ENCODE measurements around the gene HECTD4. TPM values are rescaled to one million over a fixed set of nuclear protein-coding genes. Genes with fewer than 3 reads are reported as not detected.
"Not testable (repeated sequence)": the region's sequence is repeated elsewhere in the genome, so short reads cannot be mapped to it uniquely, and the experiment has no call there.

HECTD4 gene
- total RNA-seq, 1 donor from 2014 or later = 28.2 TPM

DNA sequence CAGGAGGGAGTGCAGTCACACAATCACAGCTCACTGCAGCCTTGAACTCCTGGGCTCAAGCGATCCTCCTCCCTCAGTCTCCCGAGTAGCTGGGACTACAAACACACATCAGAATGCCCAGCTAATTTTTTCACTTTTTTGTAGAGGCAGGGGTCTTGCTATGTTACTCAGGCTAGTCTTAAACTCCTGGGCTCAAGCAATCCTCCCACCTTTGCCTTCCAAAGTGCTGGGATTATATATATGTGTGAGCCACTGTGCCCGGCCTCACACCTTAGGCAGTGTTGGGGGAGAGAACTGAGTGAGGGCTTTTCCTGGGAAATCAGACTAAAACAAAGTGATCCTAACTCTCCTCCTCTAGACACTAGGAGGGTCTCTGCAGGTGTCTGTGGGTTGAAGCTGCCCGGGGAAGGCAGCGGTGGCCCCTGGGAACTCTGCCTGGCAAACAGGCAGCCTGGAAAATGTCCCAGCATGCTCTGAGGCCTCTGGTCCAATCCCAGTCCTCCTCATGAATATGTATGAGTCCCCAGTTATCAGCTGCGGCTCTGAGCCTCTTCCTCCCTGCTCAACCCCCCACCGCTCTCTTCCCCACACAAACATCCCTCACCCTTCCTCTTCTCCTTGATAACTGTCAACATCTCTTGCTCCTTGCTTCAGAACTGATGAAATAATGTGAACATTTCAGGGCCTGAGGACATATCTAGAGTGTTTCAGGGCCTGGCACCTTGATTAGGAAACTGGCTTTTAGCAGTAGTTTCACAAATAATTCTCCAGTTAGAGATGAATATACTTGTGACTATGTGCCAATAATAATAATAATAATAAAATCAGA is 265.8 kb downstream of the HECTD4 start:
- intact Hi-C loops (cut with DNase I) = no loop called here
- DNase-seq (ENCODE audit: low spot score) = peak; percentile 91

DNA sequence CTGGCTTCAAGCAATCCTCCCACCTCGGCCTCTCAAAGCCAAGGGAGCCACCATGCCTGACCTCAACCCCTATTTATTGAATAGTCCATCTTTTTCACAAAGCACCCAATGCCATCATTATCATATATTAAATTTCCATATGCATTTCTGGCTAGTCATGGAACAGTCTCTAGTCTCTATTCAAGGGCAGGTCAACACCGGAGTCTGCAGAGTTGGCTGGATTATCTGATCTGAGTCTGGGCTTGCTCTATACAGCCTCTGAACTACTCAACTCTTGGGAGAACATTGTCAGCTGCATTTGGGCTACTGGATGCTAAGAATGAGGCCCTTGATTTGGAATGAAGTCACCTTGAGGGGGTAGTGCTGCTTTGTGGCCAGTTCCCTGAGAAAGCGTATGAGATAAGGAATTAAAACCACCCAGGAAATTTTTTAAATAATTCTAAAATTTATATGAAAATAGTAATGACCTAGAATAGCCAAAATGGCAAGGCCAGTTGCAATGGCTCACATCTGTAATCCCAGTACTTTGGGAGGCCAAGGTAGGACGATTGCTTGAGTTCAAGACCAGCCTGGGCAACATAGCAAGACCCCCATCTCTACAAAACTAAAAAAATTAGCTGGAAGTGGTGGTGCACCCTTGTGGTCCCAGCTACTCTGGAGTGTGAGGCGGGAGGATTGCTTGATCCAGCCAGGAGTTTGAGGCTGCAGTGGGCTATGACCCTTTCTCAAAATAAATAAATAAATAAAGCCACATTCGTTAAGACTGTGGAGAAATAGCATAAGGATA is 266.8 kb downstream of the HECTD4 start:
- intact Hi-C loops (cut with DNase I) = no loop called here
- no peak for DNase-seq (ENCODE audit: low spot score)

DNA sequence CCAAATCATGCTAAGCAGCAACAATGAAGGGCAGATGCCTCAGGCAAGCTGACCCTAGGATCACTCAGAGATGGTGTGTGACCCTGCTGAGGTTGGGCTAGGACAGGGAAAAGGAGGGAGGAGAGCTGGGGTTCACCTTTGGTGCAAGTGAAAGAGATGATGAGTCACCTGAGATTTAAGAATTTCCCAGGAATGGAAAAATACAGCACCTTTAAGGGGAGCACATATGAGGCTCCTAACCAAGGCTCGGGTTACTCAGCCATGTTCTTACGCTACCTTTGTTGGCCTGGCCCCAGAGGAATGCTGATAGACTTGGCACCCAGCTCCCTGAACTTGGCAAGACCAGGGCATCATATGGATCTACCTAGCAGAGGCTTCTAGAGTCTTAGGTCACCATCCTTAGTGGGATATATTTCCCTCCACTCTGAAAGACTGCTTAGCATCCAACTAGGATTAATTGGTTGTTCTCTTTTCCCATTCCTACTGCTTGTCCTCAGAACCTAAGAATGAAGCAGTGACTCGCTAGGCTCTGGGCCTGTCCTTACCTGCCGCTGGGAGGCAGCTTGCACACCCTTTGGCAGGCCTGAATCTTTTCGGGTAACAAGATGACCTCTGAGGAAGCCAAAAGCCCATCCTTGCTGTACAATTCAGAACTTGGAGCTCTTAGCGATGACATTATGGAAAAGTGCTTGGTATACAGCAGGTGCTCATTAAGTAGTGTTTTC is 269.7 kb downstream of the HECTD4 start:
- DNase-seq (ENCODE audit: low spot score) = no peak
- intact Hi-C loops (cut with DNase I) = no loop called here

DNA sequence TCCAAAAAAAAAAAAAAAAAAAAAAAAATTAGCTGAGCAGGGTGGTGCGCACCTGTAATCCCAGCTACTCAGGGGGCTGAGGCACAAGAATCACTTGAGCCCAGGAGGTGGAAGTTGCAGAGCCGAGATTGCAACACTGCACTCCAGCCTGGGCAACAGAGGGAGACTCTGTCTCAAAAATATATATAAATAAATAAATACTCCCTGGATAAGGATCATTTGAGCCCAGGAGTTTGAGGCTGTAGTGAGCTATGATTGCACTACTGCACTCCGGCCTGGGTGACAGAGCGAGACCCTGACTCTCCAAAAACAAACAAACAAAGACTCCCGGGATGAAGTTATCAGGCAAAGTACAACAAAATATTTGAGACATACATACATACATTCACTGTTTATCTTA is 270.3 kb downstream of the HECTD4 start:
- intact Hi-C loops (cut with DNase I) = no loop called here
- DNase-seq (ENCODE audit: low spot score) = no peak

DNA sequence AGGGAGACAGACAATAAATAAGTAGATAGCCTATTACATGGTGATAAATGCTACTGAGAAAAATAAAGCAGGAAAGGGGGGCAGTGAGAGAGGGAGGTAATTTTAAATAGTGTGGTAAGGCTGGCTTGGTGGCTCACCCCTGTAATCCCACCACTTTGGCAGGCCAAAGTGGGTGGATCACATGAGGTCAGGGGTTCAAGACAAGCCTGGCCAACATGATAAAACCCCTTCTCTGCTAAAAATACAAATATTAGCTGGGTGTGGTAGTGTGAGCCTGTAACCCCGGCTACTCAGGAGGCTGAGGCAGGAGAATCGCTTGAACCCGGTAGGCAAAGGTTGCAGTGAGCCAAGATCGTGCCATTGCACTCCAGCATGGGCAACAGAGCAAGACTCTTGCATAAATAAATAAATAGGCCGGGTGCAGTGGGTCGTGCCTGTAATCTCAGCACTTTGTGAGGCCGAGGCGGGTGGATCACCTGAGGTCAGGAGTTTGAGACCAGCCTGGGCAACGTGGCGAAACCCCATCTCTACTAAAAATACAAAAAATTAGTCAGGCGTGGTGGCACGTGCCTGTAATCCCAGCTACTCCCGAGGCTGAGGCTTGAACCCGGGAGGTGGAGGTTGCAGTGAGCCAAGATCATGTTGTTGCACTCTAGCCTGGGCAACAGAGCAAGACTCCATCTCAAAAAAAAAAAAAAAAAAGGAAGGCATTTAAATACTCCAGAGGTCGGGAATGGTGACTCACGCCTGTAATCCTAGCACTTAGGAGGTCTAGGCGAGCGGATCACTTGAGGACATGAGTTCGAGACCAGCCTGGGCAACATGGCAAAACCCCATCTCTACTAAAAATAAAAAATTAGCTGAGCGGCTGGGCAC is 271.2 kb downstream of the HECTD4 start:
- intact Hi-C loops (cut with DNase I); DNase-seq (ENCODE audit: low spot score): not testable (repeated sequence)

Small RNA genes within 50 kb of the gene (microRNA-seq; reads per million reads assigned to microRNA genes)
- not detected for gene MIR6861

Other genes with a start within 250 kb of the HECTD4 start
- 537 TPM for gene RPL6, start 27.2 kb upstream of the HECTD4 start, total RNA-seq
- 221 TPM for gene PTPN11, start 36.5 kb upstream of the HECTD4 start, total RNA-seq

Data from cardiac septum (tissue), 1 donor.